ENCODE data around the gene C12orf60.

C12orf60 gene

GRCh38 chr12:14768823-14769405 is 34.6 kb upstream of the C12orf60 start:
- peak overlapping the region; percentile 89 for H3K4me3 ChIP-seq (ENCODE audit: low read length)
- TF ChIP-seq CTCF (conservative IDR thresholded peaks at IDR 0.05; ENCODE audit: low read depth, low read length), result no peak
- no peak for DNase-seq (ENCODE audit: low read depth)

- H3K4me3 ChIP-seq (ENCODE audit: low read length), result peak overlapping the region; percentile 89
- DNase-seq (ENCODE audit: low read depth), result no peak
- TF ChIP-seq CTCF (conservative IDR thresholded peaks at IDR 0.05; ENCODE audit: low read depth, low read length), result peak; percentile 40
These were observed 34.0 kb upstream of the C12orf60 start for GRCh38 chr12:14769466-14769968.

- peak overlapping the region; percentile 89 for H3K4me3 ChIP-seq (ENCODE audit: low read length)
- peak; percentile 49 for DNase-seq (ENCODE audit: low read depth)
- TF ChIP-seq CTCF (conservative IDR thresholded peaks at IDR 0.05; ENCODE audit: low read depth, low read length), result peak; percentile 82
These were observed 33.4 kb upstream of the C12orf60 start for GRCh38 chr12:14769969-14770495.

GRCh38 chr12:14770496-14771461 is 32.7 kb upstream of the C12orf60 start:
- TF ChIP-seq CTCF (conservative IDR thresholded peaks at IDR 0.05; ENCODE audit: low read depth, low read length), result no peak
- peak overlapping the region; percentile 89 for H3K4me3 ChIP-seq (ENCODE audit: low read length)
- peak; percentile 81 for DNase-seq (ENCODE audit: low read depth)

GRCh38 chr12:14771651-14772137 is 31.8 kb upstream of the C12orf60 start:
- peak overlapping the region; percentile 89 for H3K4me3 ChIP-seq (ENCODE audit: low read length)
- TF ChIP-seq CTCF (conservative IDR thresholded peaks at IDR 0.05; ENCODE audit: low read depth, low read length), result no peak
- no peak for DNase-seq (ENCODE audit: low read depth)

GRCh38 chr12:14772946-14773345 is 30.5 kb upstream of the C12orf60 start:
- H3K4me3 ChIP-seq (ENCODE audit: low read length), result no peak overlapping the region
- DNase-seq (ENCODE audit: low read depth), result no peak
- no peak for TF ChIP-seq CTCF (conservative IDR thresholded peaks at IDR 0.05; ENCODE audit: low read depth, low read length)
